Stimulated activated CD8-positive, alpha-beta memory T cell treated with anti-CD3 and anti-CD28 coated beads, Interleukin-4, amount 100 ng/mL, for 4 hours (primary cell): Measurements from ENCODE around the gene C22orf23.

ENCODE experiments used
- DNase-seq, 2 donors: peaks; one replicate each; pipeline ENCODE4 v3.0.0-alpha.2; 2020; ENCODE audit warnings: low read depth in 2 of 2, low spot score in 1 of 2

The C22orf23 gene

GRCh38 chr22:37926771-37927636, 26.4 kb downstream of the C22orf23 start:
- DNase-seq = no peak

- DNase-seq = no peak
Observed at GRCh38 chr22:37926358-37926757, 27.0 kb downstream of the C22orf23 start.

- no peak for DNase-seq
Observed at GRCh38 chr22:37925767-37926166, 27.6 kb downstream of the C22orf23 start.

GRCh38 chr22:37925330-37925729, 28.1 kb downstream of the C22orf23 start:
- no peak for DNase-seq

DNA sequence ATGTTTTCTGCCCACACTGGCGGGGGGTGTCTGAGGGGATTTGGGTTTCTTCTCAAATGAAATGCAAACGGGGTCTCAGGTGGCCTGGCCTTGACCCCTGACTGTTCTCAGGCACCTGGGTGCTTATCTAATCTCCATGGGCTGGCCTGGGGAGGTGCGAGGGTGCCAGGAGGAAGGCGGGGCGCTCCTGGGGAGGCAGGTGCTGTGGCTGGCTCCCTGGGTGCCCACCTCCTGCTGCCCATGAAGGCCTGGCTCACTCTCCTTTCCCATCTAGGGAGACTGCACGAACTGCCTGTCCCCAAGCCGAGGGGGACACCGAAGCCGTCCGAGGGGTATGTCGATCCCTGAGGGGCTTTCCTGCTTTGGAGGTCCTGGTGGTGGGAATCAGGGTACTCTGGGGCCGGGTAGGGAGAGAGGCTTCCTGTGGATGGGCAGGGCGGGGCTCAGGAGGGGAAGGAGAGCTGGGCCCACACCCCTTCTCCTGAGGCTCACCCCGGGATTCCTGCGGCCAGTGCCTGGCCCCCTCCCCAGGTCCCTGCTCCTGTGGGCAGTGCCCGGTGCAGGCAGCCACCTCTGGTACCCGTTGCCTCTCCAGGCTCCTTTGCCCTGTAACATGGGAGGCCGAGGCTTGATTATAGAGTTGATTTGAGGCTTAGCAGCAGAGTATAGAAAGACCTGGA, 28.9 kb downstream of the C22orf23 start:
- DNase-seq = no peak

GRCh38 chr22:37923927-37924326, 29.5 kb downstream of the C22orf23 start:
- no peak for DNase-seq

DNA sequence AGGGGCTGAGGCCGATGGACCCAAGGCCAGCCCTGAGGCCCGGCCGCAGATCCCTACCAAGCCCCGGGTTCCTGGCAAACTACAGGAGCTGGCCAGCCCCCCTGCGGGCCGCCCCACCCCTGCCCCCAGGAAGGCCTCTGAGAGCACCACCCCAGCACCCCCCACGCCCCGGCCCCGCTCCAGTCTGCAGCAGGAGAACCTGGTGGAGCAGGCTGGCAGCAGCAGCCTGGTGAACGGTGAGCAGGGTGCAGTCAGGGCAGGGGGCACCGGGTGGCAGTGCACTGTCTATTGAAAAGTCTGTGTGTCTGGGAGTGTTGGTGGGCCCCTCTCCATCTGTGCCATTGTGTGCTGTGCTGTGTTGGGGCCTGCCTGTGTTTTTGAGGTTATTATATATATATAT, 31.2 kb downstream of the C22orf23 start:
- no peak for DNase-seq

GRCh38 chr22:37920126-37920525, 33.3 kb downstream of the C22orf23 start:
- DNase-seq = no peak

GRCh38 chr22:37918580-37919270, 34.7 kb downstream of the C22orf23 start:
- no peak for DNase-seq

DNA sequence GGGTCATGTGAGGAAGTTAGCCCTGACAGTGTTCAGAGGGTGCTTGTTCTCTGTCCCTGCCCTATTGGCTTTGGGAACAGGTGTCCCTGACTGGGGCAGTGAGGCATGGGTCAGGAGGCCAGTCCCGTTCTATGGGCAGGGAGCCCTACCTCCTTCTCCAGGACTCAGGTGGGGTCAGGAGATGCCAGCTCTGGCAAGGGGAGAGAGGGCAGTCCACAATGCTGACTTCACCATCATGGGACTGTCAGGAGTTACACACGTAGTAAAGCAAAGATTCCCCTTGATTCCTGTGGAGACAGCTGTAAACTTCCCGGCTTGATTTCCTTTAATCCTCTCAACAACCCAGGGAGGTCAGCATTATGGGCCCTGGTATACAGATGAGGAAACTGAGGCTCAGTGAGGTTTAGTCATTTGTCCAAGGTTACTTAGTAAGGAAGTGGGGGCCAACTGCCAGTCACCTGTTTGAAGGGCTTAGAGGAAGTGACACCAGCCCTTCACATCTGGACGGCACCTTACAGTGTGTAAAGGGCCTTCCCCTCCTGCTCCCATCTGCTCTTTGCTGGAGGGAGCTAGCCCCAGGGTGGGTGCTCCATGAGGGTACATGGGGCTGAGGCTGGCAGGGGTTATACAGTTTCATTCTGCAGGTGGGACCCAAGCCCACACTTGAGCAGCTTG, 35.4 kb downstream of the C22orf23 start:
- DNase-seq = no peak

GRCh38 chr22:37916311-37916710, 37.1 kb downstream of the C22orf23 start:
- no peak for DNase-seq

DNA sequence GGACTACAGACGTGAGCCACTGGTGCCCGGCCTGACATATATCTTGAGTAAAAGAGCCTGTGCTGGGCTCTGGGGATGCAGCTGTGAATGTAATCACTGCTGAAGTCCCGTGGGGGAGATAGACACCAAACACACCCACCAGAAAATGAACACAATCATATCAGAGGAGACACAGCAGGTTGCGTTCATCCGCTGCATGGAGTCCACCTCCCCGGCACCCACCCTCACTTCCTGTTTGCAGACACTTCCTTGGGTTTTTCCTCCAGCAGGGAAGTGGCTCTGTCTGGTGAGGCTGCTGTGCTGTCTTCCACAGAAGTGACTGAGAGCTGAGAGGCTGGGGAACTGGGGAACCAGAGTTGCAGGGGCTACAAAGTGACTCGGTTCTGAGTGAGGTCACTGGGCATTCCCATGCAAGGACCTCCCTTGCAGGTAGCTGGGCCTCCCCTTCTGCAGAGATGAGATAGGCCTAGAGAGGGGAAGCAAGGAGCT, 40.1 kb downstream of the C22orf23 start:
- no peak for DNase-seq

- DNase-seq = no peak
Observed at GRCh38 chr22:37912171-37912570, 41.2 kb downstream of the C22orf23 start.

DNA sequence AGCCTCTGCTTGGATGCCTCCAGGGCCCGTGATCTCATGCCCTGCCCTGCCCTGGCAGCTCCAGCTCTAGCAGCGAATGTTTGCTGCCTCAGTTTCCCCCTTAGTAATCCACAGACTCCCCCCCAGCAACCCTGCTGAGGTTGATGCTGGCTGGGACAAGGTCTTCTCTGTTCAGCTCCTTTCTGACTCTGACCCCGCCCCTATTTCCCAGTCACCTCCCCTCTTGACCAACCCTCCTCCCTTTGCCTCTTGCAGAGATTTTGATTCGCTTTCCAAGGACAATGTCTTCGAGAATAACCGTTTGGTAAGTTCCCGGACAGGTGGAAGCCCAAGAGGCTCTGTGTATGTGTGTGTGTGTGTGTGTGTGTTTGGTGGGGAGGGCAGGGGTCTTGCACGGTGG, 41.7 kb downstream of the C22orf23 start:
- DNase-seq = no peak

DNA sequence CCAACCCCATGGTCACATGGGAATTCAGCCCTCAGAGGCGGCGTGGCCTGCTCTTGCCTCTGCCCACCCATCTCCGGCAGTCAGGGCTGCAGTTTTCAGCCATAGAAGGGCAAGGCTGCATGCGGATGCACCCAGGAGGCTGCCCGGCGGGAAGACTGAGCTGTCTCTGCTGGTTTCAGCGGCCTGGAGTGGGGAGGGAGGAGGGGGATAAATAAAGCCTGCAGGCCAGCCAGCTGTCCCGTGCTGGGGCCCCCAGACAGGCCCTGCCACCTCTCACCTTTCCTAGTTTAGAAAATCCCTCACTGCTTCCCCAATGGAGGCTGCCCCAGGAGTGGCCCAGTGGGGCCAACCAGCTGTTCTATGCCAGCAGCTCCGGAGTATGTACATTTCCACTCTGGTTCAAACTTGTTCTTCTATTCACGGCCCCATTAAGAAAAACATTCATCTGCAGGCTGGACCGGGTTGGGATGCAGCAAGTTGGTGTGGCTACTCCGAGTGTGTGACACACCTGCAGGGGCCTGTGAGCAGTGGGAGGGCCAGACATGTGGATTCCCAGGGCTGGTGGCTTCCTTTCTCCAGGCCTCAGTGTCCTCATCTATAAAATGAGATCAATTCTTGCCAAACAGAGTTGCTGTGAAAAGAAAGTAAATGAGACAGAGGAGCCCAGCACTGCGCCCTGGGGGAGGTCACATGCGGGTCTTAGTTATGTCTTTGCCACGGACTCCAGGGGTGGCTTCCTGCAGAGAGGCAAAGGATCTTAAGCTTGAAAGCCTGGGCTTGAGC, 42.3 kb downstream of the C22orf23 start:
- DNase-seq = no peak

DNA sequence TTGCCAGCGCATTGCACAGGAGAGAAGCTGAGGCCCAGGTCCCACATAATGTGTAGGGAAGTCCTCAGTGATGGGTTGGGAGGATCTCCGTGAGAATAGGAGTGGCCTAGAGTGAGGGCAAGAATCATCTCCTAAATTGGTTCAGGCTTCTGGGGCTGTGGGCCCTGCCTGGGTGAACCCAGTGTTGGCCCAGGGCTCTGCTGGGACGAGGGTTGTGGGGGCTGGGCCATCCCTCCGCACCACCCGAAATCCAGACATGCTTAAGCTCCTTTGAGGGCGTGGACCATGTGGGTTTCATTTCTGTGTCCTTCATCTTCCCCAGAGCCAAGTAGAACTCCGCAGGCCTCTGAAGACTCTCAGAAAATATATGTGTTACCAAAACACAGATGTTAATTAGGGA, 43.6 kb downstream of the C22orf23 start:
- DNase-seq = no peak

DNA sequence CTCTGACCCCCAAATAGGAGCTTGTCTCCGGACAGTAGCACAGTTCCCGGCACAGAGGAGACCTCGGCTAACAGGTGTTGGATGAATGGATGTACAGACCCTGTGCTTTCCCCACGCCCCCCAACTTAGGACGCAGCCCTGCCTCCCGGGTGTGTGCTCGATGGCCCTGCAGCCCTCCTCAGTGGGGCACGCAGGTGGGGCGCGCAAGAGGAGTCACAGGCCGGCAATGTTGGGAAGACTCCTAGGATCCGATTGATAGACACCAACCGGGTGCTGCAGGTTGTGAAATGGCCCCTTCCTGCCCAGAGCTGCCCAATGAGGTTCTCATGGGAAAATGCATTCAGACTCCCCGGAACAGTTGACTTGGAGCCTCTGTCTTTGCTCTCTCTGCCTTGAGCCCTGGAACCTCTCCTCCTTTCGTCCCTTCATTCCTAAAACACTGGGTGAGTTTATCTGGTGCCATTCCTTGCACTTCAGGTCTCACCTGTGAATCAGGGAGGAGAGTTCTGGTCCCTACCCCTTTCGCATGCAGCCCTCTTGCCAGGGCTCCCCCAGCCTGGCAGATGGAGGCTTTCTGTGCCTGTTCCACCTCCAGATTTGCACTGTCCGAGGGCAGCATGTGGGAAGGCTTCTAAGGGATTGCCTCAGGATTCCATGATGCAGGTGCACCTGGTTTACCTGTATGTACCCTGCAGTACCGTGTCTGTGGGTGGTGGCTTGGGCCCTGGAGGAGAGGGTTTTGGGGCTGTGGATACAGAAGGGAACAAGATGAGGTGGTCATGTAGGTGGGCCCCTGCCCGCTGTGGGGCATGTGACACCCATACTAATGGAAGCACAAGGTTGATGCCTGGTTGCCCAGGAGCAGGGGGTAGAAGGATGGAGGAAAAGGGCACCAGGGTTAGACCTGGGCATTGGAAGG, 46.1 kb downstream of the C22orf23 start:
- no peak for DNase-seq

DNA sequence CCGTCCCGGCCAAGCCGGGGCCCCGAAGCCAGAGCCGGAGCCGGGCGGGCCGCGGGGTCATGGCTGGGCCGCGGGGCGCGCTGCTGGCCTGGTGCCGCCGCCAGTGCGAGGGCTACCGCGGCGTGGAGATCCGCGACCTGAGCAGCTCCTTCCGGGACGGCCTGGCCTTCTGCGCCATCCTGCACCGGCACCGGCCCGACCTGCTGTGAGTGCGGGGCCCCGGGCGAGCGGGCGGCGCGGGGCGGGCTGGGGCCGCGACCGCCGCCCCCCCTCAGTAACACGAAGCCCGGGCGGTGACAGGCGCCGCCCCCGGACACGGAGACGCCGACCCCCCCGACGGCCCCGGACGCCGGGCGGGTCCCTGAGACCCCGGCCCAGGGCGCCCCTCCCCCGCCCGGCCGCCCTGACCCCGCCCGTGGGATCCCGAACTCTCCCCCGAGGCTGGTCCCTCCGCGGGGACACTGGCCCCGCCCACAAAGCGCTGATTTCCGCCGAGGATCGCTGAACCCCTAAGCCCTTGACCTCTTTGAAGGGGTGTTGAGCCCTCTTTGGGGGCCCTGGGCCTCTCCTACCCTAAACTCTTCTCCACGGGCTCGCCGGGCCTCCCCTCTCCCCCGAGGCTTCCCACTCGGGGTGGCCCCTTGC, 46.9 kb downstream of the C22orf23 start:
- DNase-seq = no peak
